Brain microvascular endothelial cell (primary cell): ENCODE measurements around the gene MYL5.
A peak's percentile ranks its signal among the peaks of the same experiment; 100 is the strongest.

Source experiments
- DNase-seq: peaks from one replicate; pipeline ENCODE4 v3.0.0-alpha.2; 2020
- H3K27ac ChIP-seq: fragments of 250-450 bp; sonication (Bioruptor Pico); 2 replicates; pipeline ENCODE4 v1.5.1; 2020; ENCODE audit warnings: mild to moderate bottlenecking, moderate library complexity
- H3K27me3 ChIP-seq: fragments of 250-450 bp; sonication (Bioruptor Pico); replicated peaks from 2 replicates; pipeline ENCODE4 v1.5.1; 2020; ENCODE audit warnings: mild to moderate bottlenecking
- H3K36me3 ChIP-seq: fragments of 250-450 bp; sonication (Bioruptor Pico); replicated peaks from 2 replicates; pipeline ENCODE4 v1.5.1; 2020; ENCODE audit warnings: mild to moderate bottlenecking
- H3K4me3 ChIP-seq: 2 replicates; pipeline ENCODE4 v1.5.1; 2011; ENCODE audit warnings: low read depth, mild to moderate bottlenecking, control low read depth, low read length, moderate library complexity
- CTCF ChIP-seq: IDR thresholded peaks from 2 replicates; pipeline ENCODE4 v1.5.1; 2011; ENCODE audit warnings: low read depth, mild to moderate bottlenecking, moderate library complexity, low read length, control low read depth, inconsistent platforms; ENCODE audit errors: missing control alignments
- in situ Hi-C: cut with HindIII; loops from 2 replicates; pipeline ENCODE4 v1.10.0; 2017; ENCODE audit warnings: low sequenced_read_pairs, low pct_ligation_motif_present

MYL5 gene

GRCh38 chr4:663438-664428 lies 10.6 kb upstream of the MYL5 start:
- H3K27ac ChIP-seq: no peak overlapping the region
- H3K36me3 ChIP-seq: no peaks in the 10 kb centered on the region
- DNase-seq: no peak
- TF ChIP-seq CTCF: no peak
- in situ Hi-C loops: no loop called here
- peak overlapping the region; percentile 33 for H3K4me3 ChIP-seq
- H3K27me3 ChIP-seq: peaks cover 4% of the 10 kb centered on the region

- peaks cover 4% of the 10 kb centered on the region for H3K27me3 ChIP-seq
- in situ Hi-C loops: no loop called here
- no peak for DNase-seq
Observed at GRCh38 chr4:664713-665231, 9.6 kb upstream of the MYL5 start.

GRCh38 chr4:665381-665750 lies 9.0 kb upstream of the MYL5 start:
- H3K36me3 ChIP-seq: no peaks in the 10 kb centered on the region
- H3K4me3 ChIP-seq: no peak overlapping the region
- in situ Hi-C loops: no loop called here
- peaks cover 4% of the 10 kb centered on the region for H3K27me3 ChIP-seq
- no peak overlapping the region for H3K27ac ChIP-seq
- TF ChIP-seq CTCF: no peak
- DNase-seq: no peak

More at GRCh38 chr4:664713-665231, 9.6 kb upstream of the MYL5 start:
- TF ChIP-seq CTCF: no peak
- H3K27ac ChIP-seq: no peak overlapping the region
- H3K4me3 ChIP-seq: no peak overlapping the region
- no peaks in the 10 kb centered on the region for H3K36me3 ChIP-seq

- no peak overlapping the region for H3K4me3 ChIP-seq
- H3K27ac ChIP-seq: no peak overlapping the region
- TF ChIP-seq CTCF: no peak
- DNase-seq: no peak
- H3K36me3 ChIP-seq: no peaks in the 10 kb centered on the region
- in situ Hi-C loops: no loop called here
- peaks cover 4% of the 10 kb centered on the region for H3K27me3 ChIP-seq
Observed at GRCh38 chr4:665751-666435, 8.4 kb upstream of the MYL5 start.

- DNase-seq: no peak
- in situ Hi-C loops: no loop called here
- H3K4me3 ChIP-seq: no peak overlapping the region
- H3K27me3 ChIP-seq: peaks cover 4% of the 10 kb centered on the region
- no peak overlapping the region for H3K27ac ChIP-seq
- H3K36me3 ChIP-seq: peaks cover 5% of the 10 kb centered on the region
- no peak for TF ChIP-seq CTCF
Observed at GRCh38 chr4:666436-666810, 7.9 kb upstream of the MYL5 start.
